BLaER1 (cell line): Measurements from ENCODE around the gene NUP210.

Source experiments
- H3K27ac ChIP-seq: shearing (Covaris generic); formaldehyde crosslinking; 2 replicates; pipeline ENCODE4 v1.8.1; 2022
- H3K27me3 ChIP-seq: shearing (Covaris generic); formaldehyde crosslinking; 2 replicates; pipeline ENCODE4 v1.8.1; 2022
- H3K36me3 ChIP-seq: shearing (Covaris generic); formaldehyde crosslinking; 2 replicates; pipeline ENCODE4 v1.8.1; 2022
- H3K4me1 ChIP-seq: shearing (Covaris generic); formaldehyde crosslinking; 2 replicates; pipeline ENCODE4 v1.8.1; 2022
- H3K4me2 ChIP-seq: shearing (Covaris generic); formaldehyde crosslinking; 2 replicates; pipeline ENCODE4 v1.8.1; 2022
- H3K4me3 ChIP-seq: shearing (Covaris generic); formaldehyde crosslinking; 2 replicates; pipeline ENCODE4 v1.8.1; 2022
- H3K9ac ChIP-seq: shearing (Covaris generic); formaldehyde crosslinking; 2 replicates; pipeline ENCODE4 v1.8.1; 2022
- H3K9me3 ChIP-seq: shearing (Covaris generic); formaldehyde crosslinking; 2 replicates; pipeline ENCODE4 v1.8.1; 2022
- H4K20me1 ChIP-seq: shearing (Covaris generic); formaldehyde crosslinking; 2 replicates; pipeline ENCODE4 v1.8.1; 2022
- Cebpa-rat ChIP-seq: shearing (Covaris generic); IDR thresholded peaks from 2 replicates; pipeline ENCODE4 v1.8.1; 2022

The NUP210 gene

GRCh38 chr3:13300546-13301285, 119.4 kb downstream of the NUP210 start:
- H3K36me3 ChIP-seq, result no peaks in the 10 kb centered on the region
- H4K20me1 ChIP-seq, result no peaks in the 10 kb centered on the region
- TF ChIP-seq Cebpa-rat, result no peak
- no peaks in the 10 kb centered on the region for H3K27me3 ChIP-seq
- no peak overlapping the region for H3K4me3 ChIP-seq
- H3K27ac ChIP-seq, result no peak overlapping the region; the same call in none of the 2 replicates
- no peaks in the 10 kb centered on the region for H3K9me3 ChIP-seq
- H3K4me1 ChIP-seq, result peaks cover 74% of the 10 kb centered on the region
- H3K4me2 ChIP-seq, result peak overlapping the region; percentile 74
- H3K9ac ChIP-seq, result no peak overlapping the region; the same call in 1 of the 2 replicates

- Histone ChIP-seq H3K4me1 (peaks cover 75% of the 10 kb centered on the region), H3K27ac (no peak overlapping the region; the same call in 1 of the 2 replicates), H3K9me3 (no peaks in the 10 kb centered on the region), H3K36me3 (no peaks in the 10 kb centered on the region), H3K4me3 (no peak overlapping the region), H3K4me2 (peak overlapping the region; percentile 74), H3K27me3 (no peaks in the 10 kb centered on the region), H4K20me1 (no peaks in the 10 kb centered on the region), H3K9ac (no peak overlapping the region)
- TF ChIP-seq Cebpa-rat, result no peak
Observed at GRCh38 chr3:13299531-13300155, 120.5 kb downstream of the NUP210 start.

GRCh38 chr3:13296662-13297061, 123.5 kb downstream of the NUP210 start:
- Histone ChIP-seq H4K20me1 (no peaks in the 10 kb centered on the region), H3K9me3 (no peaks in the 10 kb centered on the region), H3K4me3 (peak overlapping the region; percentile 28; the same call in 1 of the 2 replicates), H3K27me3 (no peaks in the 10 kb centered on the region), H3K9ac (peak overlapping the region; percentile 12; the same call in 1 of the 2 replicates), H3K27ac (peak overlapping the region; percentile 64), H3K4me2 (peak overlapping the region; percentile 74), H3K4me1 (peaks cover 81% of the 10 kb centered on the region), H3K36me3 (no peaks in the 10 kb centered on the region)
- TF ChIP-seq Cebpa-rat, result no peak

GRCh38 chr3:13294442-13295351, 125.4 kb downstream of the NUP210 start:
- H3K27me3 ChIP-seq, result no peaks in the 10 kb centered on the region
- no peak overlapping the region for H3K9ac ChIP-seq
- no peaks in the 10 kb centered on the region for H4K20me1 ChIP-seq
- H3K4me3 ChIP-seq, result no peak overlapping the region
- H3K4me2 ChIP-seq, result peak overlapping the region; percentile 4
- peaks cover 66% of the 10 kb centered on the region for H3K4me1 ChIP-seq
- H3K27ac ChIP-seq, result no peak overlapping the region
- H3K36me3 ChIP-seq, result no peaks in the 10 kb centered on the region
- no peaks in the 10 kb centered on the region for H3K9me3 ChIP-seq
- no peak for TF ChIP-seq Cebpa-rat

- no peak overlapping the region for H3K4me2 ChIP-seq
- TF ChIP-seq Cebpa-rat, result no peak
- H3K4me1 ChIP-seq, result peaks cover 66% of the 10 kb centered on the region
Observed at GRCh38 chr3:13292375-13292774, 127.7 kb downstream of the NUP210 start.

GRCh38 chr3:13290941-13291340, 129.2 kb downstream of the NUP210 start:
- Histone ChIP-seq H3K27ac (no peak overlapping the region), H3K4me2 (no peak overlapping the region), H4K20me1 (no peaks in the 10 kb centered on the region), H3K4me1 (peaks cover 52% of the 10 kb centered on the region), H3K36me3 (peaks cover 4% of the 10 kb centered on the region; the same call in 1 of the 2 replicates), H3K27me3 (no peaks in the 10 kb centered on the region), H3K4me3 (no peak overlapping the region), H3K9me3 (peaks cover 16% of the 10 kb centered on the region), H3K9ac (no peak overlapping the region)
- TF ChIP-seq Cebpa-rat, result no peak

More at GRCh38 chr3:13292375-13292774, 127.7 kb downstream of the NUP210 start:
- H3K36me3 ChIP-seq, result no peaks in the 10 kb centered on the region
- no peak overlapping the region for H3K27ac ChIP-seq
- no peak overlapping the region for H3K9ac ChIP-seq
- no peaks in the 10 kb centered on the region for H4K20me1 ChIP-seq
- H3K27me3 ChIP-seq, result no peaks in the 10 kb centered on the region
- H3K9me3 ChIP-seq, result peaks cover 2% of the 10 kb centered on the region
- no peak overlapping the region for H3K4me3 ChIP-seq

GRCh38 chr3:13289771-13290285, 130.3 kb downstream of the NUP210 start:
- peaks cover 44% of the 10 kb centered on the region for H3K4me1 ChIP-seq
- no peak overlapping the region for H3K27ac ChIP-seq
- H4K20me1 ChIP-seq, result no peaks in the 10 kb centered on the region
- no peak overlapping the region for H3K4me2 ChIP-seq
- H3K27me3 ChIP-seq, result peaks cover 2% of the 10 kb centered on the region; the same call in 1 of the 2 replicates
- H3K36me3 ChIP-seq, result peaks cover 4% of the 10 kb centered on the region; the same call in 1 of the 2 replicates
- no peak overlapping the region for H3K9ac ChIP-seq
- H3K9me3 ChIP-seq, result peaks cover 28% of the 10 kb centered on the region
- no peak for TF ChIP-seq Cebpa-rat
- no peak overlapping the region for H3K4me3 ChIP-seq

- H3K4me1 ChIP-seq, result peaks cover 36% of the 10 kb centered on the region
- no peak overlapping the region for H3K27ac ChIP-seq
- H3K9ac ChIP-seq, result no peak overlapping the region
- TF ChIP-seq Cebpa-rat, result no peak
- peaks cover 9% of the 10 kb centered on the region for H3K27me3 ChIP-seq
- H3K4me3 ChIP-seq, result no peak overlapping the region
- peaks cover 36% of the 10 kb centered on the region for H3K9me3 ChIP-seq
- peaks cover 4% of the 10 kb centered on the region; the same call in 1 of the 2 replicates for H3K36me3 ChIP-seq
- H4K20me1 ChIP-seq, result no peaks in the 10 kb centered on the region
- H3K4me2 ChIP-seq, result peak overlapping the region; percentile 64
Observed at GRCh38 chr3:13288732-13289718, 131.1 kb downstream of the NUP210 start.
